Measurements from ENCODE around the gene RNF32.

RNF32 gene

GRCh38 chr7:156673902-156674301 is 33.3 kb downstream of the RNF32 start:
- Histone ChIP-seq H3K4me1 (no peaks in the 10 kb centered on the region), H3K36me3 (peaks cover 7% of the 10 kb centered on the region), H3K4me3 (ENCODE audit: low read depth, low read length) (no peak overlapping the region), H3K27me3 (no peaks in the 10 kb centered on the region), H3K9me3 (no peaks in the 10 kb centered on the region)
- TF ChIP-seq CTCF (IDR thresholded peaks at IDR 0.05; ENCODE audit: low read depth, low read length): no peak
- DNase-seq: no peak

GRCh38 chr7:156675721-156676120 is 35.1 kb downstream of the RNF32 start:
- no peak for TF ChIP-seq CTCF (IDR thresholded peaks at IDR 0.05; ENCODE audit: low read depth, low read length)
- H3K4me3 ChIP-seq (ENCODE audit: low read depth, low read length): no peak overlapping the region
- peaks cover 7% of the 10 kb centered on the region for H3K36me3 ChIP-seq
- H3K27me3 ChIP-seq: no peaks in the 10 kb centered on the region
- H3K9me3 ChIP-seq: no peaks in the 10 kb centered on the region
- H3K4me1 ChIP-seq: no peaks in the 10 kb centered on the region
- no peak for DNase-seq

- DNase-seq: no peak
- no peak for TF ChIP-seq CTCF (IDR thresholded peaks at IDR 0.05; ENCODE audit: low read depth, low read length)
- H3K4me1 ChIP-seq: no peaks in the 10 kb centered on the region
- H3K27me3 ChIP-seq: no peaks in the 10 kb centered on the region
- H3K9me3 ChIP-seq: no peaks in the 10 kb centered on the region
- H3K4me3 ChIP-seq (ENCODE audit: low read depth, low read length): no peak overlapping the region
- peaks cover 7% of the 10 kb centered on the region for H3K36me3 ChIP-seq
These were observed 35.7 kb downstream of the RNF32 start for GRCh38 chr7:156676263-156676662.

GRCh38 chr7:156677374-156678054 is 36.9 kb downstream of the RNF32 start:
- no peaks in the 10 kb centered on the region for H3K27me3 ChIP-seq
- H3K4me1 ChIP-seq: no peaks in the 10 kb centered on the region
- H3K36me3 ChIP-seq: peaks cover 7% of the 10 kb centered on the region
- H3K4me3 ChIP-seq (ENCODE audit: low read depth, low read length): no peak overlapping the region
- no peak for TF ChIP-seq CTCF (IDR thresholded peaks at IDR 0.05; ENCODE audit: low read depth, low read length)
- H3K9me3 ChIP-seq: no peaks in the 10 kb centered on the region
- DNase-seq: no peak

GRCh38 chr7:156680281-156680680 is 39.7 kb downstream of the RNF32 start:
- Histone ChIP-seq H3K4me3 (ENCODE audit: low read depth, low read length) (no peak overlapping the region), H3K27me3 (no peaks in the 10 kb centered on the region), H3K4me1 (no peaks in the 10 kb centered on the region), H3K36me3 (peaks cover 7% of the 10 kb centered on the region), H3K9me3 (no peaks in the 10 kb centered on the region)
- no peak for DNase-seq
- no peak for TF ChIP-seq CTCF (IDR thresholded peaks at IDR 0.05; ENCODE audit: low read depth, low read length)

- Histone ChIP-seq H3K4me1 (peaks cover 5% of the 10 kb centered on the region; the same call in 1 of the 2 replicates), H3K4me3 (ENCODE audit: low read depth, low read length) (no peak overlapping the region), H3K36me3 (no peaks in the 10 kb centered on the region), H3K27me3 (no peaks in the 10 kb centered on the region), H3K9me3 (no peaks in the 10 kb centered on the region)
- no peak for TF ChIP-seq CTCF (IDR thresholded peaks at IDR 0.05; ENCODE audit: low read depth, low read length)
- DNase-seq: no peak
These were observed 42.4 kb downstream of the RNF32 start for GRCh38 chr7:156682928-156683327.
